Hepatocyte (in vitro differentiated cells): ENCODE data around the gene CERS5.

ENCODE experiments used
- EZH2phosphoT487 ChIP-seq: fragments of 200-600 bp; sonication (generic); IDR thresholded peaks from one replicate; pipeline ENCODE4 v1.6.1; 2018; ENCODE audit warnings: antibody characterized with exemption, mild to moderate bottlenecking, low read depth, moderate library complexity; ENCODE audit not compliant: unreplicated experiment, severe bottlenecking
- TF ChIP-seq, protein P1 (sequence below): fragments of 200-600 bp; sonication (generic); IDR thresholded peaks from 2 replicates; pipeline ENCODE4 v1.5.1; 2016; ENCODE audit warnings: antibody characterized with exemption, mild to moderate bottlenecking; ENCODE audit not compliant: poor library complexity

DNA sequence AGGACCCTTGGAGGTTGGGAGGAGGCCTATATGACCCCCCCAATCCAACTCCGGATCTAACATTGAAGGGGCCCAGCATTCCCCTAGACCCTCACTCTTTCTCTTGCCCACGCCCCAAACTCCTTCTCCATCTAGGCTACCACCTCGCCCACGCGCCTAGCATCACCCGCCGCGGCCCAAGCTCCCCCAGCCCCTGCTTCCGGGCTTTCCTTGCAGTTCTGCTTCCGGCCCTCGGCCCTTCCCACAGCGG, 445 bp downstream of the CERS5 start:
- no peak for TF ChIP-seq EZH2phosphoT487
- TF ChIP-seq, protein P1, sequence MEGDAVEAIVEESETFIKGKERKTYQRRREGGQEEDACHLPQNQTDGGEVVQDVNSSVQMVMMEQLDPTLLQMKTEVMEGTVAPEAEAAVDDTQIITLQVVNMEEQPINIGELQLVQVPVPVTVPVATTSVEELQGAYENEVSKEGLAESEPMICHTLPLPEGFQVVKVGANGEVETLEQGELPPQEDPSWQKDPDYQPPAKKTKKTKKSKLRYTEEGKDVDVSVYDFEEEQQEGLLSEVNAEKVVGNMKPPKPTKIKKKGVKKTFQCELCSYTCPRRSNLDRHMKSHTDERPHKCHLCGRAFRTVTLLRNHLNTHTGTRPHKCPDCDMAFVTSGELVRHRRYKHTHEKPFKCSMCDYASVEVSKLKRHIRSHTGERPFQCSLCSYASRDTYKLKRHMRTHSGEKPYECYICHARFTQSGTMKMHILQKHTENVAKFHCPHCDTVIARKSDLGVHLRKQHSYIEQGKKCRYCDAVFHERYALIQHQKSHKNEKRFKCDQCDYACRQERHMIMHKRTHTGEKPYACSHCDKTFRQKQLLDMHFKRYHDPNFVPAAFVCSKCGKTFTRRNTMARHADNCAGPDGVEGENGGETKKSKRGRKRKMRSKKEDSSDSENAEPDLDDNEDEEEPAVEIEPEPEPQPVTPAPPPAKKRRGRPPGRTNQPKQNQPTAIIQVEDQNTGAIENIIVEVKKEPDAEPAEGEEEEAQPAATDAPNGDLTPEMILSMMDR, result no peak
